ENCODE data around the gene LRFN3.
"Not testable (repeated sequence)": the region's sequence is repeated elsewhere in the genome, so short reads cannot be mapped to it uniquely, and the experiment has no call there.

The LRFN3 gene

DNA sequence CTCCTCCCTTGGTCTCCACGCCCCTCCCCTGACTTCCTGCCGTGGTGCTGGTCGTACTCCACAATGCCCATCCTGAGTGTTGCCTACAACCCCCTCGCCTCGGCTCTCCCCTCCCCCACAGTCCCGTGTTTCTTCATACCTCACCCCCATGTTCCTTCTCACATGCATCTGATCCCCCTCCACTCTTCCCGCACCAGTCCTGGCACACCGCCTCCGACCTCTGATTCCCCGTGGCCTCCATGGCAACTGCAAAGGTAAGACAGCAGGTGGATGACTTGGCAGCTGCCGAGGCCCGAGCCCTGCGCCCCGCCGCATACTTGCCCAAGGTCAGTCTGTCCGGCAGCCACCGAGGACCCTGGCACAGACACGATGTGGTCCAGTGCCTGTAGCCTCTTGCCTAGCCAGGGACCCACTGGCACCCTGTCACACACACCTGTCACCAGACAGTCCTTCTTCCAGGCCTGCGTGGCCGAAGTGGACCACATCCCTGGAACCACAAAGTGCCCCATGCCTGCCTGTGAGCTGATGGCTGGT, 42.7 kb downstream of the LRFN3 start:
- ATAC-seq (ENCODE audit: low read depth) (no peak), DNase-seq (ENCODE audit: low spot score) (no peak)
- H3K27me3 ChIP-seq (ENCODE audit: insufficient read depth, poor library complexity, severe bottlenecking): no peaks in the 10 kb centered on the region
- no peaks in the 10 kb centered on the region for H3K9me3 ChIP-seq (ENCODE audit: severe bottlenecking)
- H3K36me3 ChIP-seq (ENCODE audit: low read depth): no peaks in the 10 kb centered on the region
- no peak overlapping the region for H3K4me3 ChIP-seq (ENCODE audit: severe bottlenecking)
- no peak overlapping the region for H3K27ac ChIP-seq (ENCODE audit: poor library complexity, severe bottlenecking)
- TF ChIP-seq, protein P1, sequence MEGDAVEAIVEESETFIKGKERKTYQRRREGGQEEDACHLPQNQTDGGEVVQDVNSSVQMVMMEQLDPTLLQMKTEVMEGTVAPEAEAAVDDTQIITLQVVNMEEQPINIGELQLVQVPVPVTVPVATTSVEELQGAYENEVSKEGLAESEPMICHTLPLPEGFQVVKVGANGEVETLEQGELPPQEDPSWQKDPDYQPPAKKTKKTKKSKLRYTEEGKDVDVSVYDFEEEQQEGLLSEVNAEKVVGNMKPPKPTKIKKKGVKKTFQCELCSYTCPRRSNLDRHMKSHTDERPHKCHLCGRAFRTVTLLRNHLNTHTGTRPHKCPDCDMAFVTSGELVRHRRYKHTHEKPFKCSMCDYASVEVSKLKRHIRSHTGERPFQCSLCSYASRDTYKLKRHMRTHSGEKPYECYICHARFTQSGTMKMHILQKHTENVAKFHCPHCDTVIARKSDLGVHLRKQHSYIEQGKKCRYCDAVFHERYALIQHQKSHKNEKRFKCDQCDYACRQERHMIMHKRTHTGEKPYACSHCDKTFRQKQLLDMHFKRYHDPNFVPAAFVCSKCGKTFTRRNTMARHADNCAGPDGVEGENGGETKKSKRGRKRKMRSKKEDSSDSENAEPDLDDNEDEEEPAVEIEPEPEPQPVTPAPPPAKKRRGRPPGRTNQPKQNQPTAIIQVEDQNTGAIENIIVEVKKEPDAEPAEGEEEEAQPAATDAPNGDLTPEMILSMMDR (IDR thresholded peaks at IDR 0.05; ENCODE audit: poor library complexity, severe bottlenecking): no peak
- H3K4me1 ChIP-seq (ENCODE audit: insufficient read depth, poor library complexity, severe bottlenecking): no peaks in the 10 kb centered on the region

DNA sequence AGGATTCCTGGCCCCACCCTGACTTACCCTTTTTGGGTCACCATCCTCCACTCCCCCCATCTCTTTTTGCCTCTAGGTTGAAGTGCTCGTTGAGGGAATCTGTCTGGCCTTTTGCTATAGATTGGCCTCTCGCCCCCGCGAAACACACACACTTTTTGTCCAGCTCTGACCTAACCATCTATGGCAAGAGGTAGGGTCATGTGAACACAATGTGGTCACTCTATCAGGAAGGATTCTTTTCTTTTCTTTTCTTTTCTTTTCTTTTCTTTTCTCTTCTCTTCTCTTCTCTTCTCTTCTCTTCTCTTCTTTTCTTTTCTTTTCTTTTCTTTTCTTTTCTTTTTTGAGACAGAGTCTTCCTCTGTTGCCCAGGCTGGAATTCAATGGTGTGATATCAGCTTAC, 44.8 kb downstream of the LRFN3 start:
- H3K4me3 ChIP-seq (ENCODE audit: severe bottlenecking); H3K27me3 ChIP-seq (ENCODE audit: insufficient read depth, poor library complexity, severe bottlenecking); DNase-seq (ENCODE audit: low spot score); H3K36me3 ChIP-seq (ENCODE audit: low read depth); H3K27ac ChIP-seq (ENCODE audit: poor library complexity, severe bottlenecking); ATAC-seq (ENCODE audit: low read depth); H3K4me1 ChIP-seq (ENCODE audit: insufficient read depth, poor library complexity, severe bottlenecking); H3K9me3 ChIP-seq (ENCODE audit: severe bottlenecking): not testable (repeated sequence)

DNA sequence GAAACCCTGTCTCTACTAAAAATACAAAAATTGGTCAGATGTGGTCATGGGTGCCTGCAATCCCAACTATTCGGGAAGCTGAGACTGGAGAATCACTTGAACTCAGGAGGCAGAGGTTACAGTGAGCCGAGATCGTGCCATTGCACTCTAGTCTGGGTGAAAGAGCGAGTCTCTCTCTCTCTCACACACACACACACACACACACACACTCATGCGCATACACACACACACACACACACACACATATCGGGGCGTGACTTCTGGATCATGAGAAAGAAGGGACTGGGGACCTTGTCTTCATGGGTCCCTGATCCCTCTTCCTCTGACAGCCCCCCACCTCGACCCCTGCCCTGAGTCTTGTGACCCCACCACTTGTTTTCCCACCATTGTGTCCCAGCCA, 47.0 kb downstream of the LRFN3 start:
- Histone ChIP-seq H3K4me3 (ENCODE audit: severe bottlenecking) (no peak overlapping the region), H3K9me3 (ENCODE audit: severe bottlenecking) (no peaks in the 10 kb centered on the region), H3K27ac (ENCODE audit: poor library complexity, severe bottlenecking) (no peak overlapping the region), H3K4me1 (ENCODE audit: insufficient read depth, poor library complexity, severe bottlenecking) (no peaks in the 10 kb centered on the region), H3K36me3 (ENCODE audit: low read depth) (no peaks in the 10 kb centered on the region), H3K27me3 (ENCODE audit: insufficient read depth, poor library complexity, severe bottlenecking) (peaks cover 11% of the 10 kb centered on the region)
- DNase-seq (ENCODE audit: low spot score) (no peak), ATAC-seq (ENCODE audit: low read depth) (no peak)
- TF ChIP-seq, protein P1 (IDR thresholded peaks at IDR 0.05; ENCODE audit: poor library complexity, severe bottlenecking): no peak

DNA sequence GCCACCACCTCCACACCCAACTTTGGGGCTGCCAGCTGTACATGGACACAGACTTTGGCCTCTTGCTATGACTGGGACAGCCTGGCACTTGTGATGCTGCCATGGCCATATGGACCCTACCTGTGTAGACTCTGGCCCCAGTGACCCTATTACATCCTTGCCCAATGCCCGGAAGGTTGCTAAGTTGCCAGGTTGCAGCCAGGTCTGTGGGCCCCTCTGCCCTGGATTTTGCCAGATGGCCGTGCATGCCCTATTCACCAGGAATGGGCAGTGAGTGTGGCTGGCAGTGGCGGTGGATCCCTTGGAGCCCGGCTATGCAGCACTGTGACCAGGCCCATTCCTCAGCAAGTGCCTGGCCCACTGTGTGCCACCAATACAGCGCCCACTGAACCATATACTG, 49.9 kb downstream of the LRFN3 start:
- Histone ChIP-seq H3K36me3 (ENCODE audit: low read depth) (no peaks in the 10 kb centered on the region), H3K27ac (ENCODE audit: poor library complexity, severe bottlenecking) (no peak overlapping the region), H3K4me3 (ENCODE audit: severe bottlenecking) (no peak overlapping the region), H3K9me3 (ENCODE audit: severe bottlenecking) (no peaks in the 10 kb centered on the region), H3K4me1 (ENCODE audit: insufficient read depth, poor library complexity, severe bottlenecking) (no peaks in the 10 kb centered on the region), H3K27me3 (ENCODE audit: insufficient read depth, poor library complexity, severe bottlenecking) (peaks cover 11% of the 10 kb centered on the region)
- TF ChIP-seq, protein P1 (IDR thresholded peaks at IDR 0.05; ENCODE audit: poor library complexity, severe bottlenecking): no peak
- ATAC-seq (ENCODE audit: low read depth) (no peak), DNase-seq (ENCODE audit: low spot score) (no peak)

DNA sequence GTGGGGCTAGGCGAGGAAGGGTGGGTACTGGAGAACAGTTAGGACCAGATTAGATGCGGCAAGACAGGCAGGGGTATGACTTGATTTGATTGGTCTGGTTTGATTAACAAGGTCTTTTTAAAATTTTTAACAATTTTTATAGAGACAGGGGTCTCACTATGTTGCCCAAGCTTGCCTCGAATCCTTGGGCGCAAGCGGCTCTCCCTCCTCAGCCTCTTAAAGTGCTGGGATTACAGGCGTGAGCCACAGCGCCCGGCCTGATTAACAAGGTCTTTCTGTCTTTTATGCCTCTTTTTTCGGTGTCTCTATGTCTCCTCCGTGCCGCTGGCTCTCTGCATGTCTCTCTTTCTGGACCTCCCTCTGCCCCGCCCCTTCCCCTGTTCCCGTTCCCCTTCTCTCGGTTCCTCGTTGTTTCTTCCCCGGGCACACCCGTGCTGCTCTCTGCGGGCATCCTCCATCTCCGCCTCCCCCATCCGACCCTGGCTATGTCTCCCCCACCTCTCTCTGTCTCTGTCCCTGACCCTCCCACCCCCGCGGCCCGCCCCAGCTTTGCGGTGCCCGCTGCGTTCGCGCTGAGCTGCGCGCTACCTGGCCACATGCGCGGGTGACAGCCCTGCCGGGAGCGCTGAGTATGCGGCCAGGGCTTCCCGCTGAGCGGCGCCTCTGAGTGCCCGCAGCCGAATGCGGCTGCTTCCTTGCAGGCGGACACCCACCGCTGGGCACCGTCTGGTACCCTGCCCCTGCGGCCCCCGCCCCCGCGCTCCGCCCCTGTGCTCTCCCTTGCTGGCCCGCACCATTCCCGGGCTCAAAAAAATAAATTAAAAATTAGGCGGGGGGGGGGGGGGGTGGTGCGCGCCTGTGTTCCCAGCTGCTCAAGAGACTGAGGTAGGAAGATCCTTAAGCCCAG, 50.7 kb downstream of the LRFN3 start:
- H3K27me3 ChIP-seq (ENCODE audit: insufficient read depth, poor library complexity, severe bottlenecking): peaks cover 11% of the 10 kb centered on the region
- DNase-seq (ENCODE audit: low spot score): no peak
- H3K27ac ChIP-seq (ENCODE audit: poor library complexity, severe bottlenecking): no peak overlapping the region
- H3K4me3 ChIP-seq (ENCODE audit: severe bottlenecking): peak overlapping the region; percentile 14
- H3K36me3 ChIP-seq (ENCODE audit: low read depth): no peaks in the 10 kb centered on the region
- H3K4me1 ChIP-seq (ENCODE audit: insufficient read depth, poor library complexity, severe bottlenecking): no peaks in the 10 kb centered on the region
- no peaks in the 10 kb centered on the region for H3K9me3 ChIP-seq (ENCODE audit: severe bottlenecking)
- peak; percentile 68 for ATAC-seq (ENCODE audit: low read depth)
- TF ChIP-seq, protein P1 (IDR thresholded peaks at IDR 0.05; ENCODE audit: poor library complexity, severe bottlenecking): no peak
